Suppressor macrophage treated with lipopolysaccharide for 1 hour (primary cell): ENCODE results near the gene LIN7A.
"Not testable (repeated sequence)": the region's sequence is repeated elsewhere in the genome, so short reads cannot be mapped to it uniquely, and the experiment has no call there.

Experiments
- DNase-seq, 3 donors: peaks; one replicate each; pipeline ENCODE4 v3.0.0-alpha.2; 2020 to 2022

Gene LIN7A

GRCh38 chr12:80802652-80803400, 134.9 kb downstream of the LIN7A start:
- no peak for DNase-seq

DNA sequence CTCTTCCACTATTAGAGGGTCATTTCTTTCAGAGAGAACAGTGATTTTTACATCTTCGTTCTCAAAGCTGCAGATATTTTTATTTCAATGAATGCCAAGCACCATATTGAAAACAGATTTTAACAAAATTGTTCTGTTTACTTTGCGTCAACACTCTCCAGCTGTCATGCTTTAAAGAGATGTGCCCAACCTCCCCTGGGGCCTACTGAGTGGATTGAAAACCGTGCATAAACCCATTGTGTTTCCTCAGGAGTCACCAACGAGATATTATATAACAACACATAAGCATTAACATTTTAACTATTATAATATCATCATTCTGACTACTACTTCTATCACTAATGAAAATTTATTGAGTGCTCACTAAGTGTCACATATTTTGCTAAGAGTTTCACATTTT, 139.5 kb downstream of the LIN7A start:
- no peak for DNase-seq

DNA sequence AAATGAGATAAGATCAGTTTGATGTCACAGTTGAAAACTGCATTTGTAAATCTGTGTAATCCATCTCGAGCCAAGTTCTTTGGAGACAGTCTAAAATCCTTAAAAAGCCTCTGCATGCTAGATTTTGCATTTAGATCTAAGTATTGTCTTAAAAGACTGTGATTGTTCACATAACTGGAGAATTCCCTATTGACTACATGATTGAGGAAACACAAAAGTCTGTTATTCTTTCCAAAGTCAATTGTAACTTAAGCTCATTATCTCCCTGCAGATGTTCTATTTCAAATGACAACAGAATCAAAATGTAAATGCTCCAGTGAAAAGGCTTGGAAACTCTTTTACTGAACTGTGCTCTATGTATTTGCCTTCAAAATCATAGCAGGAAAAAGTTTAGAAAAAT, 143.2 kb downstream of the LIN7A start:
- DNase-seq, result no peak

- no peak for DNase-seq
Observed at GRCh38 chr12:80792861-80793260, 144.9 kb downstream of the LIN7A start.

DNA sequence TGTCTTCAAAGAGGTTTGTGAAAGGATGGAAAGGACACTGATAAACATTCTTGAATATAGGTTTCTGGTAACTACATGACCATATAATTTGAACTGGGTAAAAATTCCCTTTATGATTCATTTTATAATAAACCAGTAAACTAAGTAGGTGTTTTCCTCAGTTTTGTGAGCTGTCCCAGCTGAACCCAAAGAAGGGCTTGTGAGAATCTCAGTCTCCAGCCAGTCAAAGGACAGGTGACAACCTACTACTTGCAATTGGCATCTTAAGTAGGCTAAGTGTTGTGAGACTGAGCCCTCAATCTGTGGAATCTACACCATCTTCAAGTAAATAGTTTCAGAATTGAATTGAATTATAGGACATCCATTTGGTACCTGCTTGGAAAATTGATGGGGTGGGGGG, 145.9 kb downstream of the LIN7A start:
- no peak for DNase-seq

GRCh38 chr12:80788407-80788806, 149.3 kb downstream of the LIN7A start:
- DNase-seq, result not testable (repeated sequence)

GRCh38 chr12:80782963-80783470, 154.7 kb downstream of the LIN7A start:
- not testable (repeated sequence) for DNase-seq

DNA sequence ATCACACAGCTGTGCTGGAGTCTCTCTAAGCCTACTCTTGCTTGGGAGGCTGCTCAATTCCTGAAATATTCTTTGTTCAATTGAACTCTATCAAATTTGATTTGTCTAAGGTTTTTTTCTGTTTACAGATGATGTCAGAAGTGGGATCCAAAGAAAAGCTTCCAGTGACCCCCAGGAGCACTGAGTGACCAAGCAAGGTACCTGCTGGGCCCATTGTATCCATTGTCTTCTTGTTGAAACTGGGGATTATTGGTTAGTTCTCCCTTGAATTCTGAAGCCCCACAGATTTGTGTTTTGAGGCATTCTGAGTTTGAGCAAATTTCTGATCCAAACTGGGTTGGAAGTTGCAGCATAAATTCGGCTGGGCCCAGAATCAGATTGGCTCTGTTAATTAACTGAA, 156.4 kb downstream of the LIN7A start:
- DNase-seq, result no peak

GRCh38 chr12:80780746-80781145, 157.0 kb downstream of the LIN7A start:
- DNase-seq, result no peak

- DNase-seq, result peak; percentile 18 to 35 (median 34)
Observed at GRCh38 chr12:80778005-80778541, 159.7 kb downstream of the LIN7A start.

GRCh38 chr12:80777587-80777986, 160.1 kb downstream of the LIN7A start:
- no peak for DNase-seq

GRCh38 chr12:80776706-80777105, 161.0 kb downstream of the LIN7A start:
- peak in 1 of 3 donors; percentile 9 for DNase-seq

GRCh38 chr12:80770958-80771357, 166.8 kb downstream of the LIN7A start:
- no peak for DNase-seq

GRCh38 chr12:80769553-80770140, 168.1 kb downstream of the LIN7A start:
- DNase-seq, result no peak

- DNase-seq, result no peak
Observed at GRCh38 chr12:80766897-80767296, 170.8 kb downstream of the LIN7A start.

GRCh38 chr12:80766210-80766609, 171.5 kb downstream of the LIN7A start:
- no peak for DNase-seq

- DNase-seq, result peak; percentile 27 to 52 (median 49)
Observed at GRCh38 chr12:80763874-80764273, 173.9 kb downstream of the LIN7A start.

DNA sequence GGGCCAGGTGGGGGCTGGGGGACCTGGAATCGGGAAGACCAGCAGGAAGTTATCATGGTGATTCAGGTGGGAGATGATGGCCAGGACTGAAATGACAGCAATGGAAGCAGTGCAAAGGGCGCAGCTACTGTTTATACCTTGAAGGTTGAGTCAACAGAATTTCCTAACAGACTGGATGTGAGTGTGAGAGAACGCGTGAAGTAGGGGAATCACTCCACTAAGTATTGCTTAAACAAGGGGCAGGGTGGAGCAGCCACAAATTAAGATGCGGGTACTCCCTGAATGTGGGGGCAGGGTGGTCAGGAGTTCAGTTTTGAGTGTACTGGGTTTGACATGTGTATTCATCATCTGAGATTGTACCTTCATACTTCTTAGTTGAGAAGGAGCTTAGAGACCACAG, 175.9 kb downstream of the LIN7A start:
- no peak for DNase-seq

GRCh38 chr12:80756875-80757274, 180.9 kb downstream of the LIN7A start:
- peak; percentile 3 to 23 (median 8) for DNase-seq

DNA sequence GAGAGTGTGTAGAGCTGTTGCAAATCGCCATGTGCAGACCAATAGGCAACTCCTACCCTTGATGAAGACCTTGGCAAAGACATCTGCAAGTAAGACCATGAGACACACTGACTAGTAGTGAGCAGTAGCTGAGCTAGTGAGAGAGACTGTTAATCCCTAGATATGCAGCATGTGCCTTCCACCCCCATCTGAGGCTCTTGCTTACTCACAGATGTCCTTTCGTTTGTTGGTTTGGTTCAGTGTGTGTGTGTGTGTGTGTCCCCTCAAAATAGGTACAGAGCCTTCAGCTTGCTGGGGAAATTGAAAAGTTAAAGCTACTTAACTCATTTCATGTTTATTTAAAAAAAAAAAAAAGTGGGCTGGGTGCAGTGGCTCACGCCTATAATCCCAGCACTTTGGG, 183.5 kb downstream of the LIN7A start:
- DNase-seq, result no peak

GRCh38 chr12:80752464-80752863, 185.3 kb downstream of the LIN7A start:
- no peak for DNase-seq

- no peak for DNase-seq
Observed at GRCh38 chr12:80749456-80749855, 188.3 kb downstream of the LIN7A start.

DNA sequence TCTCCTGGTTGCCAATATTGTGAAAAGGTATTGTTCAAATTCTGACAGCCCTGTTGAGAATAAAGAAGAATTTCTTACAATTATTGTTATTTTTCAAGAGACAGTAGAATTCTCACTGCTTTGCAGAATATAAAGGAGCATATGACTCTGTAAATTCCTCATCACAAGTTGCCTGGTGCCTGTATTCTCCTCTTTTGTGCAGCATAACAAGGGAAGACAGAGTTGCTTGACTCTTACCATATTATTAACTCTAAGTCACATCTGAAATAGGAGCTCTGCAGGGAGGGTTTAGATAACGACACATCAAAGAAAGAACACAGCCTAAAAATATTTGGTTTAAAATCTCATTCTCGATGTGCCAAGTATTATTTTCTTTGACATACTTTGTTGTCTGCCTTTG, 189.9 kb downstream of the LIN7A start:
- DNase-seq, result no peak

- no peak for DNase-seq
Observed at GRCh38 chr12:80745851-80746505, 191.8 kb downstream of the LIN7A start.
